ENCODE measurements around the gene TAGAP.

Gene TAGAP

GRCh38 chr6:159052720-159053119 is 7.9 kb upstream of the TAGAP start:
- ChIA-PET CTCF (interaction anchor here (1.1 to 5.2 kb wide), 4 partner anchors 10 to 82 kb away, joined by 3 to 40 read pairs (median 5); no protein-coding TSS in a partner anchor), POLR2A (no interaction called here)
- TF ChIP-seq, protein P1, sequence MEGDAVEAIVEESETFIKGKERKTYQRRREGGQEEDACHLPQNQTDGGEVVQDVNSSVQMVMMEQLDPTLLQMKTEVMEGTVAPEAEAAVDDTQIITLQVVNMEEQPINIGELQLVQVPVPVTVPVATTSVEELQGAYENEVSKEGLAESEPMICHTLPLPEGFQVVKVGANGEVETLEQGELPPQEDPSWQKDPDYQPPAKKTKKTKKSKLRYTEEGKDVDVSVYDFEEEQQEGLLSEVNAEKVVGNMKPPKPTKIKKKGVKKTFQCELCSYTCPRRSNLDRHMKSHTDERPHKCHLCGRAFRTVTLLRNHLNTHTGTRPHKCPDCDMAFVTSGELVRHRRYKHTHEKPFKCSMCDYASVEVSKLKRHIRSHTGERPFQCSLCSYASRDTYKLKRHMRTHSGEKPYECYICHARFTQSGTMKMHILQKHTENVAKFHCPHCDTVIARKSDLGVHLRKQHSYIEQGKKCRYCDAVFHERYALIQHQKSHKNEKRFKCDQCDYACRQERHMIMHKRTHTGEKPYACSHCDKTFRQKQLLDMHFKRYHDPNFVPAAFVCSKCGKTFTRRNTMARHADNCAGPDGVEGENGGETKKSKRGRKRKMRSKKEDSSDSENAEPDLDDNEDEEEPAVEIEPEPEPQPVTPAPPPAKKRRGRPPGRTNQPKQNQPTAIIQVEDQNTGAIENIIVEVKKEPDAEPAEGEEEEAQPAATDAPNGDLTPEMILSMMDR (IDR thresholded peaks at IDR 0.05; ENCODE audit: insufficient read depth, low read length, missing control alignments): no peak
- DNase-seq (ENCODE audit: low read depth, low spot score): no peak
- no peak overlapping the region for H3K4me3 ChIP-seq (ENCODE audit: low read depth, low read length)

GRCh38 chr6:159047891-159048685 is 3.3 kb upstream of the TAGAP start:
- no peak for DNase-seq (ENCODE audit: low read depth, low spot score)
- ChIA-PET CTCF (no interaction called here), POLR2A (no interaction called here)
- TF ChIP-seq, protein P1 (IDR thresholded peaks at IDR 0.05; ENCODE audit: insufficient read depth, low read length, missing control alignments): no peak
- H3K4me3 ChIP-seq (ENCODE audit: low read depth, low read length): no peak overlapping the region

DNA sequence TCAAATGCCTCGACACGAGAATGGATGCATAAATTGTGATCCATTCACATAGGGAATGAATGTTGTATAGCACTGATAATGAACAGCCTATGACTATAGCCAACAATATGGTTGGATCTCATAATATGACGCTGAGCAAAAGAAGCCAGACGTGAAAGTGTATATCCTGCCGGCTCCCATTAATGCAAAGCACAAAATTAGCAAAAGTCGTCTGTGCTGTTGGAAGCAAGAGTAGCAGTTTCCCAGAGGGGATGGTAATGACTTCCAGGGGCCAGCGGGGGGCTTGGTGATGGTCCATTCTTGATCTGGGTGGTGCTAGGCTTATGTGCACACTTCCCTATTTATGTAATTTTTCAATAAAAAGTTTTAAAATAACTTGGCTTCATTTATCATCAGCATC is 1.0 kb upstream of the TAGAP start:
- TF ChIP-seq, protein P1 (IDR thresholded peaks at IDR 0.05; ENCODE audit: insufficient read depth, low read length, missing control alignments): no peak
- H3K4me3 ChIP-seq (ENCODE audit: low read depth, low read length): no peak overlapping the region
- DNase-seq (ENCODE audit: low read depth, low spot score): no peak
- CTCF ChIA-PET: interaction anchor here (6.8 kb wide), 1 partner anchor 58 kb away, joined by 67 read pairs; no protein-coding TSS in a partner anchor
- POLR2A ChIA-PET: no interaction called here

DNA sequence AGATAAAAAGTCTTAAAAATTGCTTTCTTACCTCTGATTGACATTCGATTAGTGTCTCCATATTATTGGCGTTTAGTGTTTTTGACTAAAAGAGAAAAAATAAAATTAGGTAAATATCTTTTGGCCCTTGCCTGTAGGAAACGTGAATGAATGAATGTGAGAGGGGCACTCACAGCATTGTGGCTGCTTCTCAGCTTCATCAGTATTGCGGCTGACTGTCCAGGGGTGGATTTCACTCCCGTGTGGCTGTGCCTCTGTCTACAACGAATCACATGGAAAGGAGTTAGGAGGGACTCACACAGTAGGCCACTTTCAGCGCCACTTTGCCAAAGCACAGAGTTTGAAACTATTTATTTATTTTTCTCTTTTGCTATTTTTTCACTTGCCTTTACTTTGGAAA is 844 bp downstream of the TAGAP start:
- TF ChIP-seq, protein P1 (IDR thresholded peaks at IDR 0.05; ENCODE audit: insufficient read depth, low read length, missing control alignments): no peak
- ChIA-PET POLR2A (no interaction called here), CTCF (interaction anchor here (0.7 to 6.8 kb wide), 19 partner anchors 8 to 544 kb away, joined by 3 to 67 read pairs (median 5); no protein-coding TSS in a partner anchor)
- H3K4me3 ChIP-seq (ENCODE audit: low read depth, low read length): no peak overlapping the region
- no peak for DNase-seq (ENCODE audit: low read depth, low spot score)

GRCh38 chr6:159043251-159043650 is 1.5 kb downstream of the TAGAP start:
- ChIA-PET POLR2A (no interaction called here), CTCF (interaction anchor here (0.7 to 6.8 kb wide), 27 partner anchors 9 to 590 kb away, joined by 3 to 67 read pairs (median 4); no protein-coding TSS in a partner anchor)
- no peak for DNase-seq (ENCODE audit: low read depth, low spot score)
- H3K4me3 ChIP-seq (ENCODE audit: low read depth, low read length): no peak overlapping the region
- TF ChIP-seq, protein P1 (IDR thresholded peaks at IDR 0.05; ENCODE audit: insufficient read depth, low read length, missing control alignments): no peak

- ChIA-PET POLR2A (no interaction called here), CTCF (interaction anchor here (0.8 to 6.8 kb wide), 25 partner anchors 9 to 590 kb away, joined by 3 to 67 read pairs (median 4); partner anchors contain the start of gene RSPH3)
- no peak for DNase-seq (ENCODE audit: low read depth, low spot score)
- H3K4me3 ChIP-seq (ENCODE audit: low read depth, low read length): no peak overlapping the region
- TF ChIP-seq, protein P1 (IDR thresholded peaks at IDR 0.05; ENCODE audit: insufficient read depth, low read length, missing control alignments): no peak
These were observed 2.0 kb downstream of the TAGAP start for GRCh38 chr6:159042826-159043181.

Data from AG04449 (cell line).